GM12864 (cell line): Measurements from ENCODE around the gene HUWE1.

Source experiments
- DNase-seq: peaks from one replicate; pipeline ENCODE4 v3.0.0-alpha.2; 2011; ENCODE audit warnings: low read depth
- H3K4me3 ChIP-seq: 2 replicates; pipeline ENCODE4 v1.5.1; 2011; ENCODE audit warnings: mild to moderate bottlenecking, low read depth, low read length, control low read depth
- TF ChIP-seq, protein P1 (sequence below): IDR thresholded peaks from 2 replicates; pipeline ENCODE4 v1.5.1; 2011; ENCODE audit warnings: low read depth, mild to moderate bottlenecking, moderate library complexity, low read length, control low read depth, inconsistent platforms; ENCODE audit errors: missing control alignments

The HUWE1 gene

DNA sequence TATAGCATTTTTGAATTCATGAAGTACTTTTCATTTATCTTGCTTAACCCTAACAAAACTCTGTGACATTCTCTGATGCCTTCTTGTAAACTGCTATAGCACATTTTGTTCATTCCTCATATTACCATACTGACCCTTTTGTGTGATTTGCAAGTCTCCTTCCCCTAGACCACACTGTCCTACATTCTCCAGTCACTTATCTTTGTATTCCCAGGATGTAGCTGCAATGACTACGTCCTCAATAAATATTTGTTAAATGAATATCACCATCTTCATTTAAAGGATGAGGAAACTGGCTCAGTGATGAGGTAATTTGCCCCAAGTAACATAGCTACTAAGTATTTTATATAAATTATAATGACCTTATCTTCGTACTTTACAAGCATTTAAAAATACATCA lies 11.9 kb downstream of the HUWE1 start:
- DNase-seq, result no peak
- TF ChIP-seq, protein P1, sequence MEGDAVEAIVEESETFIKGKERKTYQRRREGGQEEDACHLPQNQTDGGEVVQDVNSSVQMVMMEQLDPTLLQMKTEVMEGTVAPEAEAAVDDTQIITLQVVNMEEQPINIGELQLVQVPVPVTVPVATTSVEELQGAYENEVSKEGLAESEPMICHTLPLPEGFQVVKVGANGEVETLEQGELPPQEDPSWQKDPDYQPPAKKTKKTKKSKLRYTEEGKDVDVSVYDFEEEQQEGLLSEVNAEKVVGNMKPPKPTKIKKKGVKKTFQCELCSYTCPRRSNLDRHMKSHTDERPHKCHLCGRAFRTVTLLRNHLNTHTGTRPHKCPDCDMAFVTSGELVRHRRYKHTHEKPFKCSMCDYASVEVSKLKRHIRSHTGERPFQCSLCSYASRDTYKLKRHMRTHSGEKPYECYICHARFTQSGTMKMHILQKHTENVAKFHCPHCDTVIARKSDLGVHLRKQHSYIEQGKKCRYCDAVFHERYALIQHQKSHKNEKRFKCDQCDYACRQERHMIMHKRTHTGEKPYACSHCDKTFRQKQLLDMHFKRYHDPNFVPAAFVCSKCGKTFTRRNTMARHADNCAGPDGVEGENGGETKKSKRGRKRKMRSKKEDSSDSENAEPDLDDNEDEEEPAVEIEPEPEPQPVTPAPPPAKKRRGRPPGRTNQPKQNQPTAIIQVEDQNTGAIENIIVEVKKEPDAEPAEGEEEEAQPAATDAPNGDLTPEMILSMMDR, result no peak

DNA sequence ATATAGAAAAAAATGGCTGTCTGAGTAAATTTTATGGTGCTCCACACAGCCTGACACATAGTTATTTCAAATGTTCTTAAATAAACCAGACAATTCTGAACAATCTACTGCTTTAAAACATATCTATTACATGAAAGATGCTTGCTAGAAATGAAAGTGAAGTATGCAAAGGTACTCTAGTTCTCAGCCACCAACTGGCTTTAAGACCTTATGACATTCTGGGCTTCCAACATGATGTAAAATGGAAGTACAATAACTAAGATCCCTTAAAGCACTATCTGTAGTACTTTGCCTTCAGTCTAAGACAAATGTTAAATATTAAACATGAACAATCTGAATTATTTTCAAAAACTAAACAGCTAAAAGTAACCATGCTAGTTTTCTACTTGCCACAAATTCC lies 17.3 kb downstream of the HUWE1 start:
- H3K4me3 ChIP-seq, result no peak overlapping the region
- no peak for DNase-seq
- TF ChIP-seq, protein P1, result no peak

More for the DNA sequence above, 11.9 kb downstream of the HUWE1 start:
- no peak overlapping the region for H3K4me3 ChIP-seq

DNA sequence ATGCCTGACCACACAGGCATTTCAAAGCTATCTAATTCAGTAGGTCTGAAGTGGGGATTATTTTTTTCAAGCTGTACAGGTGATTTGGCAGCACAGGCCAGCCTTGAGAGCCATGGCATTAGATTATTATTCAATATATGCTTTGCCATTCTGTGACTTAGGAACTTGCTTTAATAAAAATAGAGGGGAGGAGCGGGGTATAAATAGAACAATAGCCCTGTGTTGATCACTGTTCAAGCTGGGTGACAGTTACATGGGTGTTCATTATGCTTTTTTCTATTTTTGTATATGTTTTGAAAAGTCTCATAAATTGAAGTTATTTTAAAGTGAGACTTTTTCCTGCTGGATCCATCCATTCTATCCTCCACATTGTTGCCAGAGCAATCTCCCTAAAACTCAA lies 20.3 kb downstream of the HUWE1 start:
- DNase-seq, result no peak
- no peak overlapping the region for H3K4me3 ChIP-seq
- TF ChIP-seq, protein P1, result no peak

DNA sequence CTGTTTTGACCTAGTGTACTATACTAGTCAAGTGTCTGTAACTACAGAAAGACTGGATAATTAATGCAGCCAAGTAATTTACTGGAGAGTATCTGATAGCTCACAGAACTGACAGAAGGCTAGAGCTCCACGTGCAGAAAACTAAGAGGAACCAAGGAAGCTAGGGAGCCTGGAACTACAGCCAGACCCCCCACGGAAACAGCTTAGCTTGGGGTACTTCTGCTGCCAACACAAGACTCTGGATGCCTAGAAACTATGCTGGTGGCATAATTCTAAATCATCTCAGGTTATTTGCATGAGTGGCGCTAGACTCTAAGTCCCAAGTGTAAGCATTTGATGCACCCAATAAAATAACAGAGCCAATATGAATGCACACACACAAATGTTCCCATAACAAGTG lies 26.5 kb downstream of the HUWE1 start:
- TF ChIP-seq, protein P1, result no peak

DNA sequence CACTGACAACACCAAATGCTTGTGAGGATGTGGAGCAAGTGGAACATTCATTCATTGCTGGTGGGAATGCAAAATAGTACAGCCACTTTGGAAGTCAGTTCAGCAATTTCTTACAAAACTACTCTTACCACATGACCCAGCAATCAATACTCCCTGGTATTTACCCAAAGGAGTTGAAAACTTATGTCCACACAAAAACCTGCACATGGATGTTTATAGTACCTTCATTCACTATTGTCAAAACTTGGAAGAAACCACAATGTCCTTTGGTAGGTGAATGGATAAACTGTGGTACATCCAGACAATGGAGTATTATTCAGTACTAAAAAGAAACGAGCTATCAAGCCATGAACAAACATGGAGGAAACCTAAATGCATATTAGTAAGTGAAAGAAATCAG lies 27.5 kb downstream of the HUWE1 start:
- DNase-seq, result no peak
- TF ChIP-seq, protein P1, result no peak
- H3K4me3 ChIP-seq, result no peak overlapping the region

More for the DNA sequence above, 26.5 kb downstream of the HUWE1 start:
- no peak for DNase-seq
- no peak overlapping the region for H3K4me3 ChIP-seq

DNA sequence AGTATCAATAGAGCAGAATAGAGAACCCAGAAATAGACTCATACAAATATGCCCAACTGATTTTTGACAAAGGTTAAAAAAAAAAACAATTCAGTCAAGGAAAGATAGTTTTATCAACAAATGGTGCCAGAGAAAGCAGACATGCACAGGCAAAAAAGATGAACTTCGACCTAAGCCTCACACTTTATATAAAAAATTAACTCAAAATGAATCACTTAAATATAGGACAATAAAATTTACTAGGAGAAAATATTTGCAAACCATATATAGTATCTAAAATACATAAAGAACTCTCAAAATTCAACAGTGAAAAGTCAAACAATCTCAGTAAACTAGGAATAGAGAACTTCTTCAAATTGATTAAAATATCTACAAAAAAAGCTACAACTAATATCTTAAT lies 29.7 kb downstream of the HUWE1 start:
- TF ChIP-seq, protein P1, result no peak
- DNase-seq, result no peak
- H3K4me3 ChIP-seq, result no peak overlapping the region

DNA sequence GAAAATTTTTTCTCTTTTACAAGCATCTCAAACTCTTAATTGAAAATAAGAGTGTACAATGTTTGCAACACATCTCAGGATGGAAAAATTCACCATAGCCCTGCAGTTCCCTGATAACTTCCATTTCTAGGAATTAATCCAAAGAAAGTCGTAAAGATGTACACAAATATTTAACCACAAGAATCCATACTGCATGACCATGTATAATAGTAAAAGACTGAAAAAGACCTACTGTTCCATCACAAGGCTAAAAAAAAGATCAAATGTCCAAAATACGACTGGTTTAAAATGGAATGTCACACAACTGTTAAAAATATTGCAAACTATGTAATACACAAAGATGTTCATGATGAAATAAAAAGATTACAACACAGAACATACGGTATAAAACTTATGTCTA lies 32.1 kb downstream of the HUWE1 start:
- no peak overlapping the region for H3K4me3 ChIP-seq
- DNase-seq, result no peak
- TF ChIP-seq, protein P1, result no peak
